DMS 273 treated with DMSO at 0.1 percent for 48 hours (cell line): Measurements from ENCODE around the gene FAM167B.

Experiments used
- DNase-seq: peaks from one replicate; lab custom pipeline; 2025; lab: John Stamatoyannopoulos, UW

Gene FAM167B

DNA sequence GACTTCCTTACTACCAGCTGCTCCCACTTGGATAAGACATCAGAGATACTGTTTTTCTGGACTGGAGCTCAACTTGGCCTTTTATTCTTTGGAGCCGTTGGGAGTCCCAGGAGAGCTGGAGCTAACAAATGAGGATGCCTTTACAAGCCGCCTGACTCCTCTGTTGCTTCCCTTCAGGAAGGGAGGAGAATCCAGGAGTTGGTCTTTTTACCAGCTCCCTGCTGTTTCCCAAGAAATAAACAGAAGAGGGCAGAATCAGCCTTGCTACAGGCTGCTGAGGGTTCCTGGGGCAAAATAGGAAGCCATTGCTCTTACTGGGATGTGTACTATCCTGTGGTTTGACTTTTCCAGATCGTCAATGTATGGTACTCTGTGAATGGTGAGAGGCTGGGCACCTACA is 23.3 kb upstream of the FAM167B start:
- DNase-seq = no peak

DNA sequence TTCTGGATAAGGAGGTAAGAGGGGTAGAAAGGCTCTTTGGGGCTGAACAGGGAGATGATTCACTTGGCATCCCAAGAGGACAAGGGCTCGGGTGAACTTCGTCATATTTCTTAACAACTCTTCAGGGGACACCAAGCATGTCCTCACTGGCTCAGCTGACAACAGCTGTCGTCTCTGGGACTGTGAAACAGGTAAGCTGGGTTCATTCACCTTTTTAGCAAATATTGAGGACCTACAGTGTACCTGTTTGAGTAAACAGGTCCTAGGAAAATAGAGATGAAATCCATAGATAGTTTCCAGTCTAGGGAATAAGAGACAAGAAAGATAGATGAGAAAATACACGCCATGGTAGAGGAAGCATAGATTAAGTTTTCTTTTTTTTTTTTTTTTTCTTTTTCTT is 22.7 kb upstream of the FAM167B start:
- no peak for DNase-seq

DNA sequence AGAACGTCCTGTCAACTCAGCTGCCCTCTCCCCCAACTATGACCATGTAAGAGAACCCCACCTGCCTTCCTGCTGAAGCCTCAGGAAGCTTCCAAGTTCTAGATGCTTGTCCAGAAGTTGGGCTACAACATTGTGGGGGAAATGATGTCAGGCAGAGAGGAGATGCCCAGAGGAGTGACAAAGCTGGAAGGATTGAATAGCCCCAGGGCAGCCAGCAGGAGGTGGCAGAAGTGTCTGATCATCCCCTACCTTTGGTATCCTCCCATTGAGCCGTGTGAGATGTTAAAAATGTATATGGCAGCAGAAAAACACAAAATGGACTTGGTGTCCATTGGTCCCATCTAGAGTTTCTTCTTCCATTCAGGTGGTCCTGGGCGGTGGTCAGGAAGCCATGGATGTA is 18.3 kb upstream of the FAM167B start:
- DNase-seq = no peak

DNA sequence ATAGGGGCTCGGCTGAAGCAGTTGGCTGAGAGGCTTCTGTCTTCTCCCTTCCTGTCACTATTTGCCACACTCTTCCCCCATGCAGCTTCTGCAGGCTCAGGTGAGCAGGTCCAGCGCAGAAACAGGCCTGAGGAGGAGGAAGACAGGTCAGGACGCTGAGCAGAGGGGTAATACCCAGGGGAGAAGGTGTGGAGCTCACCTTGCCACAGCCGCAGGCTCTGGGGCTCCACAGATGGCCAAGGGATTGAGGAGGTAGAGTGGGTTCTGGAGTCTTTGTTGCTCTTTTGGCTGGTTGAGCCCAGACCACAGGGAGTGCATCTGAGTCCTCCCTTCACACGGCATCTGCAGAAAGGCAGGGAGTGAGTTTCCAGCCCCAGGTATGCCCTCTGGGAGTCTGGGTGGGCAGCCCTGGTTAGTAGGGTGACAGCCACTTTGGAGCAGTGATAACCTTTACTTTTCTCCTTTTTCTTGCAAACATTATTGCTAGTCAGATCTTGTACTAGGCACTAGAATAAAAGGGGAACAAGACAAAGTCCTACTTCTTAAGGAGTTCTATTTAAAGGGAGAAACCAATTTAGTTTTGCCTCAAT is 15.1 kb upstream of the FAM167B start:
- no peak for DNase-seq

DNA sequence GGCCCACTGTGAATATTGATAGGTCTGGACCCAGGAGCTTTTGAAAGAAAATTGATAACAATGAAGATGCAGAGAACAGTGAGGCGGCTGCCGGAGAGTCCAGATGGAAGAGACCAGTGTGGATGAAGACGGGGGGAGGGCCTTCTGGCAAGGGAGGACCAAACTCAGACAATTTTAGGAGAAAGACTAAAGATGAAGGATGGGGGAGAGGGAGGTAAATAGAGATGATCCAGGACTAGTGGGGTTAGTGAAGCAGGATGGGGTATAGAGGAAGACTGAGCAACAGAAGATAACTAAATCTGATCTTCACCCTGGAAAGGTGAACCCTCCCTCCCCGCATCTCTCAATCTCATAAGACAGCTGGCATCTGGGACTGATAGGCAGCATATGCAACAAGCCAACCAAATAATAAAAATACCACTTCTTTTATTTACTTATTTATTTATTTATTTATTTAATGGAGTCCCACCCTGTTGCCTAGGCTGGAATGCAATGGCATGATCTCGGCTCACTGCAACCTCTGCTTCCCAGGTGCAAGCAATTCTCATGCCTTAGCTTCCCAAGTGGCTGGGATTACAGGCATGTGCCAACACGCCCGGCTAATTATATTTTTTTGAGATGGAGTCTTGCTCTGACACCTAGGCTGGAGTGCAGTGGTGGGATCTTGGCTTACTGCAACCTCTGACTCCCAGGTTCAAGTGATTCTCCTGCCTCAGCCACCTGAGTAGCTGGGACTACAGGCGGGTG is 14.3 kb upstream of the FAM167B start:
- no peak for DNase-seq

DNA sequence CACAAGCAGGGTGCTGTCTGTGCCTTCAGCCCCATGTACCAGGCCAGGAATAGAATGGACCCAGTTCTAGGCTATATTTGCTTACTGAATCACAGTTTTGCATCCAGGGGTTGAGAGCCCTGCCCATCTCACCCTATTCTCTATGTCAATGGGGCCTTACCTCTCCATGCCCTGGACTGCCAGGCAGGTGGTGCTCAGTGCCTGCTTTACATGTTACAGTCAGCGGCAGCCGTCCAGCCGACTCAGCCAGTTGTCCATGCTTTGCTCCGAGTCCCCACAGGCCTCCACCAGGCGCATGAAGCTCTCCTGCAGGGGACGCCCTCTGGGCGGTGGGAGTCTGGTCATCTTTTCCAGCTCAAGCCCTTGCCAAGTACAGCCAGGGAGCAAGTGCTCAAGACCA is 12.2 kb upstream of the FAM167B start:
- DNase-seq = no peak

DNA sequence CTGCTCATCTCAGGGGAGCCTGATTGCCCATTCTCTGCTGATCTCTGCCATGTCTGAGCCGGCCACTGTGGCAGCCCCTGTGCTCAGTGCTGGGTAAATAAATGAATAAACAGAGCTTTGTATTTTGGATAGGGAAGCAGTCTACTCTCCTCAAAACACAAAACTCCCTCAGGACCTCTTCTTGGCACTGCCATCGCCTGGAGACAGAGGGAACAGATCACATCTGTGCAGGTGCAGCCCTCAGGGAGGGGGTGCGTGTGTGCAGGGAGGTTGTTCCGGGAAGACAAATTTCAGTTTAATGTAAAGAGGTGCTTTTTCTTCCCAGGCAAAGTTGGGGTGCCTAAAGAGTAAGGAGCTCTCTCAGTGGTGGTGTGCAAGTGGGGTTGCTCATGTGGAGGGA is 7.7 kb upstream of the FAM167B start:
- no peak for DNase-seq

DNA sequence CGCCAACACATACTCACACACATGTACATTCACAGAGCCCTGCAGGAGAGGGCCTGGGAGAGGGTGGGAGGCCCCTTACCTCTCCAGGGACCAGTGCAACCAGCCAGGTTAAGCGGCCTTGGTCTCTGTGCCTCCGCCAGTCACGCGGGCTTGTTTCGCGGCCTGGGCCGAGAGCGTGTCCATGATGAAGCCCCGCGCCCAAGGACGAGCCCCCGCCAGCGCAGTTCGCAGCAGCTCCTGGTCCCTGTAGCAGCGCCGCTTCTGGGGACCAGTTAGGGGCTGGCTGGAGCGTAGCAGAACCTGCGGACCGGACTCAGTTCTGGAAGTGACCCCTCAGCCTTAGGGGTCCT is 7.3 kb upstream of the FAM167B start:
- no peak for DNase-seq

DNA sequence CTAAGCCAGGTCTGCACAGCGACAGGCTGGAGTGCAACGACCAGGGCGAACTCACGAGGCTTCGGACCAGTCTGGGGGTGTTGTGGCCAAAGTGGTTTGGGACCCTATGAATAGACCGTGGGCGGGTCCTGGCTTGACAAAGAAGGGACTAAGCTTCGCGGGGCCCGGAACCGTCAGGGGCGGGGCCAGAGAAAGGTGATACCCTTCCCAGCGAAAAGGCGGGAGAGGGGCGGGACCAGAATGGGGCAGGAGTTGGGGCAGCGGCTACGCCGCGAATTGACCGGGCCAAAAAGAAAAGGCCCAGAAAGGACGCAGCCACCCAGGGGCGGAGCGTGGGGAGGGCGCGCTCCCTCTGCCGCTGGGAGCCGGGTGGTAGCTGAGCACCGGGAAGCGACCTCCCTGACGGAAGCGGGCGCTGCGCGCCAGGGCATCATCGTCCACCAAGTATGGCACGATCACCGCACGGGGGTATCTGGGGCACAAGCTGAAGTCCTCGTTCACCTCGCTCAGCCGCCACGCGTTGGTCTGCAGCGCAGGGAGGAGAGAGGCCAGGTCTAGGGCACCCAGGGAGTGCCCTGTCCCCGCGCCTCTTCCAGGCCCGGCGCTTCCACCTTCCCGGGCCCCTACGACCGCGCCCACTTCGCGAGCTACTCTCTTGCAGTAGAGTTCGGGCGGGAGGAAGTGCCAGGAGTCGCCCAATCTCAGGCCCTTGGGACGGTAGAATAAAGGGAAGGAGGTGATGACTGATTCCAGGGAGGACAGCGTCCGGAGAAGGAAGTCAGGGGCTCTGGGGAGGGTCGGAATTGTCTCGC is 6.7 kb upstream of the FAM167B start:
- DNase-seq = no peak

DNA sequence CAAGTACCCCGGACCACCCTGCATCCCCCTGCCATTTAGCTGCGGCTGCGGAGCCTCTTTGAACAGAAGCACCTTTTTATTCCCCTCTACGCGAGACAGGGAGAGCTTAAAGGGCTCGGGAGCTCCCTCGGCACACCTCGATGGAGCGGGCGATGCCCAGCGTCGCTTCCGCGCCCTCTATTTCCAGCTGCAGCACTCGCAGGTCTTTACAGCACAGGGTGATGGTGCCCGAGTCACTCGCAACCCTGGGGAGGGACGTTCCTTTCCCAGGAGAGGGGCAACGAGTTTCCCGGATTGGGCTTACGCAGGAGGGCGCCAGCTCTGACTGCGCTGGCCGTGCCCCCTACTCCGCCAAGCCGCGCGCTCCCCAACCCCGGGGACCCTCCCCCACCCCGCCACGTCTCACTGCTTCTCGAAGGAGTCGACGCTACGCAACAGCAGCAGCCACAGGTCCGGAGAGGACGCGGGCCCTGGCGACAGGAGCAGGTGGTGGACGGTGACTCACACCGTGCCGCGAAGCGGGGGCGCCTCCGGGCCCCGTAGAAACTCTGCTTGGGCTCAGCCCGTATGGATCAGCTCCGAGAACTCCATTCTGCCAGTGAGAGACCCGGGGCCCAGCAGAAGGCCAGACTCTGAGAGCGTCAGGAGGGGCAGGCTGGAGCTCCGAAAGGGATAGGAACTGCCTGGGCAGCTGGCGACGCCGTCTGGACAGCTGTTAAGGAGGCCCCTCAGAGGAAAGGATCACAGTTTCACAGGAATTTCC is 5.8 kb upstream of the FAM167B start:
- DNase-seq = peak; percentile 59

DNA sequence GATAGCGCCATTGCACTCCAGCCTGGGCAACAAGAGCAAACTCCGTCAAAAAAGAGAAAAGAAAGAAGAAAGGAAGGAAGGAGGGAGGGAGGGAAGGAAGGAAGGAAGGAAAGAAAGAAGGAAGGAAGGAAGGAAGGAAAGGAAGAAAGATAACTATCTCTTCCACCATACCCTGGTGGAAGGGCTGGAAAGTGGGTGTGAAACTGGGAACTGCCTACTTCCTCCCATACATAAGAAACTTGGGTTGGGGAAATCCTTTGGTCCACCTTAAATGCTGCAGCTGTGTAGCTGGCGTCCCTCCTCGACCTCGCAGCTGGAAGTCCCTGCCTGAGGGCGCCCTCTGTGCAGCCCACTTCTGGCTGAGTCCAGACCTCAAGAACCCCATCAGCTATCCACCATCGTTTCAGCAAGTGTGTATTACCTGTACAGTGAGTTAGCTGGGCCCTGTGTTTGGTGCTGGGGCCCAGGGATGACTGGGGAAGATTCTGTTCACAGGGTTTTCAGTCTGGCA is 4.6 kb upstream of the FAM167B start:
- no peak for DNase-seq

DNA sequence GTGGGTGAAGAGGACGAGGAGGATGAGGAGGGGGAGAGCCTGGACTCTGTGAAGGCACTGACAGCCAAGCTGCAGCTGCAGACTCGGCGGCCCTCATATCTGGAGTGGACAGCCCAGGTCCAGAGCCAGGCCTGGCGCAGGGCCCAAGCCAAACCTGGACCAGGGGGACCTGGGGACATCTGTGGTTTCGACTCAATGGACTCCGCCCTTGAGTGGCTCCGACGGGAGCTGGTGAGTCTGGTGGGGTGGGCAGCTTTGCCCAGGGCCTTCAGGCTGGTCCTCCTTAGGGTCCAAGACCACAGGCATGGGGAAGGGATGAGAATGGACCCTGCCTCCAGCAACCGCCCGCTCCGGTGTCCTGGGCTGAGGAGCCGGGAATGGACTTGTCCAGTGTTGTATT is 430 bp downstream of the FAM167B start:
- no peak for DNase-seq

DNA sequence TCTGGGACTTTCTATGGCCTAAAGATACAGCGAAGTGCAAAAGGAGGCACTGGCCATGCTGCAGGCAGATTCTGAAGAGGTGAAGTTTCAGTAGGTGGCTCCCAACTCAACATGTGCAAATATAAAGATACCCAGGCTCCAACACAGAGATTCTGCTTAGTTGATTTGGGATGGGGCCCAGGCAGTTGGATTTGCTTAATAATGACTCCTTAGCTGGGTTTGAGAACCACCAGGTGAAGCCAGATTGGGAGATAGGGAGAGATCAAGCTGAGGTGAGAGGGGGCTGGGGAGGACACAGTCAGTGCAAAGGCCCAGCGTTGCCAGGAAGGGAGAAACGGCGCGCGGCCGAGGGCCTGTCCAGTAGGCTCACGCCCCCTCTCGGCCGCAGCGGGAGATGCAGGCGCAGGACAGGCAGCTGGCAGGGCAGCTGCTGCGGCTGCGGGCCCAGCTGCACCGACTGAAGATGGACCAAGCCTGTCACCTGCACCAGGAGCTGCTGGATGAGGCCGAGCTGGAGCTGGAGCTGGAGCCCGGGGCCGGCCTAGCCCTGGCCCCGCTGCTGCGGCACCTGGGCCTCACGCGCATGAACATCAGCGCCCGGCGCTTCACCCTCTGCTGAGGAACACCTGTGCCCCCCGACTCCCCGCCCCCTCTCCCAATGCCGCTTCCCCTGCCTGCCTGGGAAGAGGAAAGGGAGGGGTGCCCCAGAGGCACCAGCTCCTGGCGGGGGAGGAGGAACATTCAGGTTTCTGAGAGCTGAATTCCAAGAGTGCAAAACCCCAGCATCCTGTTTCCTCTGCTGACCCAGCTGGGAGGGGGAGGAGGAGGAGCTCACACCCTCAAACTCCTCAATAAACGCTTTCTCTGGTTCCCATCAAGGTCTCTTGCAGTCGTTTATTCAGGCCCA is 1.2 kb downstream of the FAM167B start:
- DNase-seq = peak; percentile 73

DNA sequence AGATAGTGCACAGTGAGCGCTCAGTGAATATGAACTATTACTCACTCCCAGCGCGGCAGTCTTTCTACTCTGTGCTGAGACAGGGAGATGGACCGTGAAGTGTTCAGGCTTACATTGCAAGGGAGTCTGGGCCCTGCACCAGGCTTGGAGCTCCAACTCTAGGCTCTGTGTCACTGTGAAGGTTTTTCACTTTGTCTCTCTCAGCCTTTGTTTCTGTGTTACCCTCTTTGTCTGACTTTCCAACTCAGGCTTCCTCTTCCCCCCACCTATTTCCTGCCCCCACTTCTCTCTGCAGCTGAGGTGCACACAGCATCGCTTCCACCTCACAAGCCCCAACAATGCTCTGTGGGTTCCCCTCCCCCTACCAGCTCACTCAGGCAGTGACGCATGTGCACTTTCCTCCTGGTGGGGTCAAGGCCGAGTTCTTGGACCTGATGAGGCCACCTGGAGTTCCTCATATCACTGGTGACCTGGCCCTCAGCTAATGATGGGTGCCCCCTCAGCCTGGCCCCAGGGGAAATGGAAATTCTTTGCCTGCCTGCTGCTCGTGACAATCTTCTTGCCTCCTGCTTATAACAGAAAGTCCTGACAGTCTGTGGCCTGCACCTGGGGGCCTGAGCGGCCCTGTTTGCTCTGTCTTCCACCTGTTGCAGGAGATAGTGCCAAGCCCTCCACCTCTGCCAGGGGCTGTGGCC is 3.0 kb downstream of the FAM167B start:
- no peak for DNase-seq

DNA sequence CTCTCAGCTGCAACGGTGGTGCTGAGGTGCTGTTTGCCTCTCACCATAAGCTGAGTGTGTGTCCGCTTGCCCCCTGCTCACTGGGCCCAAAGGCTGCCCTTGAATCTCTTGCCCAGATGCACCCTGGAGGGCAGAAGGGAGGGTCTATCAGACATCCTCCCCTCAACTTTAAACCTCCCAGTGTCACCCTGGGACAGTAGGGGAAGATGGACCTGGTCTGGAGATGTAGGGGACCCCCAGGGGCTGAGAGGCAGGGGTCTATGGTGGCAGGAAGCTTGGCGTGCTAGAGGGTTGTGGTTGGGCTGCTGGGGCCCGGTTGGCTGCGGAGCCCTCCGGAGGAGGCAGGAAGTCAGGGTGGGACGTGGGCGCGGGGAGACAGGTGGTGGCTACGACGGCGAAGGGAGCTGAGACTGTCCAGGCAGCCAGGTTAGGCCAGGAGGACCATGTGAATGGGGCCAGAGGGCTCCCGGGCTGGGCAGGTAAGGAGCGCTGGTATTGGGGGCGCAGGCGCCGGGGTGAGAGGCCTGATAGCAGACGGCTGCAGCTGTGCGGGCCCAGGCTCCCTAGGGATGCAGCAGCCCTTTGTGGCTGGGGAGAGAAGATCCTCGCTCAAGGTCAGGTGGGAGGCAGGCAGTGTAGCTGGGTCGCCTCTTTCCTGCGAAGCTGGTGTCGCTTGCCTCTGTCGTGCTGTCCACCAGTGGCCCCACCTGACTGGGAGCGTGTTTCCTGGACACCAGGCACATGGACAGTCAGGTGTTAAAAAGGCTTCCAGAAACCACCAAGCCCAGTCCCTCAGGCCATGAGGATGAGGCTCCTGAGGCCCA is 4.1 kb downstream of the FAM167B start, which contains the start of gene LCK:
LCK (plus strand) TSS at position 373 of the 824 bp plus-strand sequence. CDS start 23,065 bp downstream, outside the sequence.
- DNase-seq = no peak

DNA sequence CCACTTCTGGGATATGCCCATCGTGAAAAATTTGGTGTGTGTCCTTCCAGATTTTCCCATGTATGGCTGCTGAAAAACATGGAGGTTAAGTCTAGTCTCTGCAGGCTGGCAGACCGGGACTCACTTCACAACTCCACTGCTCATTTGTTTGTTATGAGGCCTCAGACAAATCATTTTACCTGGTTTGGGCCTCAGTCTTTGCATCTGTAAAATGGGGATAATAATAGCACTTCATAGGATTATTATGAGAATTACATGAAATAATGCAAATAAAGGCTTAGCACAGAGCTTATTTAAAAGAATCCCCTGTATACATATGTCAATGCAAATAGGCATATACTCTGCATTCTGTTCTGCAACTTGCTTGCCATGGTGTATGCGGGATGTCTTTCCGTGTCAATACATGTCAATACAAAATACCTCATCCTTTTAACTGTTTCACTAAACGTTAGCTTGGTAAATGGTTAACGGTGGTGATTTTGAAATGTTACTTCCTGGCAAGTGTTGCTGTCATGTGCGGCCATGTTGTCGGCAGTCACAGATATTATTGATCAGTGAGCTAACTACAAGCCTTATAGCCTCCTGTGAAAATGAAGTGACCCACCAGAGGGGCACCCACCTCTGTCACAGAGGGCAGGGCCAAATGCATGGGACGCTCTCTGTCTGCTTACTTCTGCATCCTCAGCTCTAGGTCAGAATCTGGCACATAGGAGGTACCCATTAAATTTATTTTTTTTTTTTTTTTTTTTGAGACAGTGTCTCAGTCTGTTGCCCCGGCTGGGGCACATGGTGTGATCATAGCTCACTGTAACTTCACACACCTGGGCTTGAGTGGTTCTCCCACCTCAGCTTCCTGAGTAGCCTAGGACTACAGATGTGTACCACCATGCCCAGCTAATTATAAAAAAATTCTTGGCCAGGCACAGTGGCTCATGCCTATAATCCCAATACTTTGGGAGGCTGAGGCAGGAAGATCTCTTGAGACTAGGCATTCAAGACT is 8.3 kb downstream of the FAM167B start:
- no peak for DNase-seq

DNA sequence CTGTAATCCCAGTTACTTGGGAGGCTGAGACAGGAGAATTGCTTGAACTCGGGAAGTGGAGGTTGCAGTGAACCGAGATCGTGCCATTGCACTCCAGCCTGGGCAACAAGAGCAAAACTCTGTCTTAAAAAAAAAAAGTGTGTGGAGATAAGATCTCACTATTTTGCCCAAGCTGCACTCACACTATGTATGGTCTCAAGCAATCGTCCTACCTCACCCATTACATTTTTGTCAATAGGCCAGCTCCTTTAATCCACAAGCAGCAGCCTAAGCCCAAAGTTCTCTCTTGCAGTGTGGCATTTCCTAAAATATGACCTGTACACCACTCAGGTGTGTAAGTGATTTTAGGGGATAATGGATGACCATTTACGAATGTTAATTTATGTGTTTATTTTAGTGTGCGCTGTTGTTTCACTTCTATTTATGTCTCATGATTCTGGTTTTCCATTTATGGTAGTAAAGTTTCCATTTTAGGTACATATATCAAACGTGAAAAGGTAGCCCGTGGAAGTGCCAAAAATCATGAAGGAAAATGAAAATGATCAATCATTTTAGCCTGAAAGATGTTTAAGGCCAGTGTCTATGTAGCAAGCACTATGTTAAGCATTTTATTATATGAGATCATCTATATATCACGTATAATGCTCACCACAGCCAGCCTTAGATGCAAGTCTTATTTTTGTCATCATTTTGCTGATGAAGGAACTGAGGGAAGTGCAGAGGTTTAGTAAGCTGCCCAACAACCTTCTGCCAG is 9.6 kb downstream of the FAM167B start:
- no peak for DNase-seq

DNA sequence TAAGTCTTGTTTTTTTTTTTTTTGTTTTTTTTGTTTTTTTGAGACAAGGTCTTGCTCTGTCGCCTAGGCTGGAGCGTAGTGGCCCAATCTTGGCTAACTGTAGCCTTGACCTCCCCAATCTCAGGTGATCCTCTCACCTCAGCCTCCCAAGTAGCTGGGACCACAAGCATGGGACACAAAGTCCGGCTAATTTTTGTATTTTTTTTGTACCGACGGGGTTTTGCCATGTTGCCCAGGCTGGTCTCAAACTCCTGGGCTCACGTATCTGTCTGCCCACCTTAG is 10.1 kb downstream of the FAM167B start:
- no peak for DNase-seq
